GM20431 (cell line): ENCODE results near the gene PTPRG.

ENCODE experiments used
- in situ Hi-C: fragments of 300-500 bp; cut with MseI, MboI; formaldehyde crosslinking; loops from one replicate; pipeline ENCODE4 v1.15.0; 2020; ENCODE audit warnings: low sequenced_read_pairs; ENCODE audit not compliant: unreplicated experiment

PTPRG gene

GRCh38 chr3:62295571-62295970, 734.2 kb downstream of the PTPRG start:
- in situ Hi-C loops: no loop called here

- in situ Hi-C loops: no loop called here
Observed at GRCh38 chr3:62300617-62301016, 739.2 kb downstream of the PTPRG start.

- in situ Hi-C loops: no loop called here
Observed at GRCh38 chr3:62312201-62312600, 750.8 kb downstream of the PTPRG start.

GRCh38 chr3:62316525-62316924, 755.2 kb downstream of the PTPRG start:
- in situ Hi-C loops: no loop called here

GRCh38 chr3:62318365-62318751, 757.0 kb downstream of the PTPRG start:
- in situ Hi-C loops: no loop called here

GRCh38 chr3:62318752-62319569, 757.6 kb downstream of the PTPRG start:
- in situ Hi-C loops: no loop called here

- in situ Hi-C loops: no loop called here
Observed at GRCh38 chr3:62319570-62320243, 758.3 kb downstream of the PTPRG start.

GRCh38 chr3:62323241-62323640, 761.9 kb downstream of the PTPRG start:
- in situ Hi-C loops: no loop called here

- in situ Hi-C loops: loop anchor here (25.0 kb wide), 1 partner anchor 236 kb away; no protein-coding TSS in a partner anchor
Observed at GRCh38 chr3:62325896-62326295, 764.5 kb downstream of the PTPRG start.

GRCh38 chr3:62329971-62330370, 768.6 kb downstream of the PTPRG start:
- in situ Hi-C loops: loop anchor here (25.0 kb wide), 1 partner anchor 232 kb away; no protein-coding TSS in a partner anchor

- in situ Hi-C loops: loop anchor here (25.0 kb wide), 1 partner anchor 230 kb away; no protein-coding TSS in a partner anchor
Observed at GRCh38 chr3:62332017-62332416, 770.6 kb downstream of the PTPRG start.

GRCh38 chr3:62332835-62333244, 771.5 kb downstream of the PTPRG start:
- in situ Hi-C loops: loop anchor here (25.0 kb wide), 1 partner anchor 229 kb away; no protein-coding TSS in a partner anchor

GRCh38 chr3:62335196-62335595, 773.8 kb downstream of the PTPRG start:
- in situ Hi-C loops: loop anchor here (25.0 kb wide), 1 partner anchor 227 kb away; no protein-coding TSS in a partner anchor

- in situ Hi-C loops: loop anchor here (25.0 kb wide), 1 partner anchor 219 kb away; no protein-coding TSS in a partner anchor
Observed at GRCh38 chr3:62343755-62344154, 782.4 kb downstream of the PTPRG start.
